Activated T-cell treated with anti-CD3 and anti-CD28 coated beads, Interleukin-2, amount 50 U/mL, for 24 hours (primary cell): ENCODE data around the gene LLPH.

Source experiments
- DNase-seq: peaks from one replicate; pipeline ENCODE4 v3.0.0-alpha.2; 2020
- H3K27ac Mint-ChIP-seq: 2 replicates; pipeline ENCODE4 v1.8.0; 2020; ENCODE audit warnings: mild to moderate bottlenecking, mixed read lengths
- H3K27me3 Mint-ChIP-seq: 2 replicates; pipeline ENCODE4 v1.8.0; 2020; ENCODE audit warnings: mixed read lengths
- H3K36me3 Mint-ChIP-seq: 2 replicates; pipeline ENCODE4 v1.8.0; 2020; ENCODE audit warnings: low read depth, mixed read lengths
- H3K4me1 Mint-ChIP-seq: 2 replicates; pipeline ENCODE4 v1.8.0; 2020; ENCODE audit warnings: low read depth, mixed read lengths
- H3K4me3 Mint-ChIP-seq: 2 replicates; pipeline ENCODE4 v1.8.0; 2020; ENCODE audit warnings: mild to moderate bottlenecking, moderate library complexity, mixed read lengths
- H3K9me3 Mint-ChIP-seq: 2 replicates; pipeline ENCODE4 v1.8.0; 2020; ENCODE audit warnings: mixed read lengths

The LLPH gene

DNA sequence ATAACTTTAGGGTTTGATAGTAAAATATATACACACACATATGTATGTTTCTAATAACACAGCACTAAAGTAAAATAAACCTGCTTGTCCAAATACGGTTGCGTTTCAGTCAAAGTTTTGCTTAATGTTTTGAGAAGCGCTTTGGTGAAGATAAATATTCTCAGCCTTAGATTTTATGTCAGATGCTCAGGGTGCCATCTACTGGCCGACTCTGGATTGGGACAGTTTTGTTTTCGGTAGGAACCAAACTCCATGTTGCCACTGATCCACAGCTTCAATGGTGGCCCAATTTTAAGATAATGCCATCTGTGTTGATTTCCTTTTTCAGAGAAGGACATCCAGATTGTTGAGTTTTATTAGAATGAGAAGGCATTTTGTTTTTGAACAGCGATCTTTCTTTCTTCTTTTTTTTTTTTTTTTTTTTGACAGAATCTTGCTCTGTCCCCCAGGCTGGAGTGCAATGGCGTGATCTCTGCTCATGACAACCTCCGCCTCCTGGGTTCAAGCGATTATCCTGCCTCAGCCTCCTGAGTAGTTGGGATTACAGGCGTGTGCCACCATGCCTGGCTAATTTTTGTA, 43.1 kb downstream of the LLPH start:
- H3K36me3 Mint-ChIP-seq: no peaks in the 10 kb centered on the region
- H3K4me3 Mint-ChIP-seq: no peak overlapping the region
- H3K27me3 Mint-ChIP-seq: peaks cover 39% of the 10 kb centered on the region
- H3K27ac Mint-ChIP-seq: no peak overlapping the region
- peaks cover 2% of the 10 kb centered on the region for H3K4me1 Mint-ChIP-seq
- peak; percentile 62 for DNase-seq
- H3K9me3 Mint-ChIP-seq: peaks cover 3% of the 10 kb centered on the region

DNA sequence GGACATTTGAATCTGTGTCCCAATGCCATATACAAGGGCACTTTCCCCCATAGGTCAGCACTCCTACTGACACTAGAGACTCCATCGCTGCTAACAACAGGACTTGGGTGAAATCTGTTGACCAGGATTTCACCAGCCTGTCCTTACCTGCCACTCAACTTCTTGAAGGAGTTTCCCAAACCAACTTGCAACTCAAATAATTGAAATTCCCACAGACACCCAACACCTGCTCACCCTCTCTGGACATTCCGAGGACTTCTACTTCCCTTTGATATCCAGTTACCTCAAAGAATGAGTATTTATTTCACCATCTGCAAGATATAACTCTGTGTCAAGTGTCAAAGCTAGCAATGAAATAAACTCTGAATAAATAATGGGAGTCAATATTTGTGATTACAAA, 44.6 kb downstream of the LLPH start:
- H3K9me3 Mint-ChIP-seq: peaks cover 3% of the 10 kb centered on the region
- no peak for DNase-seq
- H3K36me3 Mint-ChIP-seq: no peaks in the 10 kb centered on the region
- no peak overlapping the region for H3K4me3 Mint-ChIP-seq
- H3K4me1 Mint-ChIP-seq: peaks cover 2% of the 10 kb centered on the region
- H3K27me3 Mint-ChIP-seq: peaks cover 43% of the 10 kb centered on the region
- no peak overlapping the region for H3K27ac Mint-ChIP-seq

DNA sequence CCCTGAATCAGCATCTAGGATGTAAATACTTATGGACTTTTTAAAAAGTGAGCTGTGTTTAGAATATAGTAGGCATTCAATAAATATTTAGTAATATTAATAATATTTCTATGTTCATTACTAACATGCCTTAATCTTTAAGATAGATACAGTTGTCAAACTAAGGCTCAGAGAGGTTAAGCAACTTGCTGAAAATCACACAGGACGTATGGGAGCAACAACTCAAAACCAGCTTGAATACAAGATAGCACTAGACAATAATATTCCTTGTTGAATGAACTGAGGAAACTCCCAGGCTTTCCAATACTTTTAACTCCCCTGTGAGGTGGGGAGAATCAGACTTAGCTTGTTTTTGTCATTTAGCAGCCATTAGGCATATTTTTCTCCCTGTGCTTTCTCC, 45.3 kb downstream of the LLPH start:
- peaks cover 3% of the 10 kb centered on the region for H3K9me3 Mint-ChIP-seq
- no peak overlapping the region for H3K4me3 Mint-ChIP-seq
- DNase-seq: no peak
- H3K27ac Mint-ChIP-seq: no peak overlapping the region
- H3K4me1 Mint-ChIP-seq: peaks cover 2% of the 10 kb centered on the region
- no peaks in the 10 kb centered on the region for H3K36me3 Mint-ChIP-seq
- peaks cover 44% of the 10 kb centered on the region for H3K27me3 Mint-ChIP-seq

DNA sequence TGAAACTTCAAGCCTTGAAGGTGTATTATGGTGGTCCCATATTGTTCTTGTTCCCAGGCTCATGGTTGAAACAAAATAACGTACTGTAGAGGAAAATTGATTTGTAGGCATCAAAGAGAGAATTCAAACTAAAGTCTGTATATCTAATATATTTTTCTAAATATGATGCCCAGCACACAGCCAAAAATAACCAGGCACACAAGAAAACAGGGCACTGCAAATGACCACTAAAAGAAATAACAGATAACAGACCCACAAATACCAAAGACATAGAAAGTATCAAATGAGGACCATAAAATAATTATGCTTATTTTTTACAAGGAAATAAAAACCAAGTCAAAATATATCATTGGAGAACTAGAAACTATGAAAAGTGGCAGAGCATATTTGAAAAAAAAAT, 46.8 kb downstream of the LLPH start:
- H3K36me3 Mint-ChIP-seq: no peaks in the 10 kb centered on the region
- H3K4me1 Mint-ChIP-seq: peaks cover 2% of the 10 kb centered on the region
- H3K4me3 Mint-ChIP-seq: no peak overlapping the region
- DNase-seq: no peak
- H3K27ac Mint-ChIP-seq: no peak overlapping the region
- H3K27me3 Mint-ChIP-seq: peaks cover 41% of the 10 kb centered on the region
- peaks cover 3% of the 10 kb centered on the region for H3K9me3 Mint-ChIP-seq

DNA sequence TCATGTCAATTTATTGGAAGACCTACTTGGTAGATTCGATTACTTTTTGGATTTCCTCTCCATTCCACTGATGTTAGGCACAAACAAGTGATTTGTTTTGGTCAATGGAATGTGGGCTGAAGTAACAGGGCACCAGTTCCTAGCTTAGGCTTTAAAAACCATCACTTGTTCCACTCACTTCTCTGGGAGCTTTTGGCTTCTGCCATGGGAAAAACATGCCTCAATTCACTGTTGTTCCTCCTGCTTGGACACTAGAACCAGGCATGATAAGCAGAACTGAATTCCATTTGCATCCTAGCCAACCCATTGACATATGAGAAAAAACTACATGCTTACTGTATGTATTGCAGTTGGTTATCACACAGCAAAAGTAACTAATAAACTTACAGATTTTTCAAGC, 47.8 kb downstream of the LLPH start:
- Mint-ChIP-seq H3K27ac (no peak overlapping the region), H3K4me3 (no peak overlapping the region), H3K4me1 (peaks cover 2% of the 10 kb centered on the region), H3K36me3 (no peaks in the 10 kb centered on the region), H3K27me3 (peaks cover 48% of the 10 kb centered on the region), H3K9me3 (peaks cover 3% of the 10 kb centered on the region)
- DNase-seq: no peak

DNA sequence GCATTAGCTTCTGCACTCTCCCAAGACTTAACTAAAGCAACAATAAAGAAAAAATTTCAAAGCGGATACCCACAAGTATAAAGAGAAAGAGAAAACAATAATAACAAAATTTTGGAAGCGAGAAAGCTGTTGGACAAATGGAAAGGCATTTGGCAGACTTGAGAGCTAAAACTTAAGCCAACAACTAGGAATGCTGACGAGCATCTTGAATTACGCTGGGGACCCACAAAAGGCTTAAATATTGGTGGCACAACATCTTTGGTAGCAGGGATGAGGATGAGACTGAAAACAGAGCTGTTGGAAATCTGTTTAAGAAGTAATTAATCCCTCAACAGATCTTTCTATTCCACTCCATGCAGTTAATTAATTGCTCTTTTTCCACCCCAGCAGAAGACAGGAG, 49.8 kb downstream of the LLPH start:
- DNase-seq: no peak
- H3K36me3 Mint-ChIP-seq: no peaks in the 10 kb centered on the region
- H3K4me3 Mint-ChIP-seq: no peak overlapping the region
- H3K27ac Mint-ChIP-seq: no peak overlapping the region
- H3K27me3 Mint-ChIP-seq: peaks cover 51% of the 10 kb centered on the region
- H3K9me3 Mint-ChIP-seq: peaks cover 3% of the 10 kb centered on the region
- H3K4me1 Mint-ChIP-seq: no peaks in the 10 kb centered on the region

GRCh38 chr12:66077542-66077941, 53.0 kb downstream of the LLPH start:
- H3K9me3 Mint-ChIP-seq: no peaks in the 10 kb centered on the region
- H3K4me1 Mint-ChIP-seq: peaks cover under 1% of the 10 kb centered on the region
- H3K27me3 Mint-ChIP-seq: peaks cover 54% of the 10 kb centered on the region
- H3K27ac Mint-ChIP-seq: no peak overlapping the region
- no peak overlapping the region for H3K4me3 Mint-ChIP-seq
- H3K36me3 Mint-ChIP-seq: no peaks in the 10 kb centered on the region
- no peak for DNase-seq

DNA sequence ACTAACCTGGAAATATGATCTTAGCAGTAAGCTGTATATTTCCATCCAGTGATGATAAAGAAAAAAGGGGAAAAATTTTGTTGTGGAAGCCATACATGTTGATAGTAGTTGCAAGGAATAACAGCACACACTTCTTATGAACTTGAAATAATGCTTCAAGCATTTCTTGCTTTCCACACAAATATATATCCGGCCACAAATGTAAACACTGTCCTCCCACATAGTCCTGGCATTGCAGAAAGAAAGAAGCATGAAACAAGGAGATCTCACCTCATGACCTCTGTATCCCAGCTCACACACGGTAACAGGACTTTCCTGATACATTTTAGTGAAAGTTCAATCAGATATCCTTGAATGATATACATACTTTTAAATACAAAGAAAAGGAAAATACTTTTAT, 56.0 kb downstream of the LLPH start:
- H3K36me3 Mint-ChIP-seq: no peaks in the 10 kb centered on the region
- DNase-seq: no peak
- H3K9me3 Mint-ChIP-seq: no peaks in the 10 kb centered on the region
- H3K27ac Mint-ChIP-seq: no peak overlapping the region
- H3K27me3 Mint-ChIP-seq: peaks cover 38% of the 10 kb centered on the region
- H3K4me1 Mint-ChIP-seq: peaks cover 2% of the 10 kb centered on the region
- no peak overlapping the region for H3K4me3 Mint-ChIP-seq

GRCh38 chr12:66072566-66072965, 58.0 kb downstream of the LLPH start:
- no peak for DNase-seq
- Mint-ChIP-seq H3K27me3 (peaks cover 27% of the 10 kb centered on the region), H3K4me3 (no peak overlapping the region), H3K4me1 (peaks cover 2% of the 10 kb centered on the region), H3K27ac (no peak overlapping the region), H3K36me3 (no peaks in the 10 kb centered on the region), H3K9me3 (no peaks in the 10 kb centered on the region)

DNA sequence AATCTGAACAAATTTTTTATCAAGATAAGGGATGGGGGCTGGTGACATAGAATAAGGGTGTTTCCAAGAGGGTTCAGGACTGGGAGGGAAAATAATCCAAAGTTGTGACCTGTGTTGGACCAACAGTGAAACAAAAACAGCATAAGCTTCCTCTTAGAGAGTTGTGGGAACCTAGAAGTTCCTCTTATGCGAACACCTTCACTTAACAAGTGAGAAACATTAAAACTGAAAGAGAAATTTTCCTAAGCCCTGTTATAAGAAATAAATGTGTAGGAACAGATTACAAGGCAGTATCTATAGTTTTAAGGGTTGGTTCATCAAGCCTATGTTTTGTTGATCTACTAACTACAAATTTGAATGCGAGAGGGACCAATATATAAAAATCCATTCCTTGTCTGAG, 58.4 kb downstream of the LLPH start:
- H3K9me3 Mint-ChIP-seq: no peaks in the 10 kb centered on the region
- no peak overlapping the region for H3K4me3 Mint-ChIP-seq
- DNase-seq: no peak
- H3K27ac Mint-ChIP-seq: no peak overlapping the region
- peaks cover 24% of the 10 kb centered on the region for H3K27me3 Mint-ChIP-seq
- H3K4me1 Mint-ChIP-seq: peaks cover 5% of the 10 kb centered on the region
- H3K36me3 Mint-ChIP-seq: no peaks in the 10 kb centered on the region

DNA sequence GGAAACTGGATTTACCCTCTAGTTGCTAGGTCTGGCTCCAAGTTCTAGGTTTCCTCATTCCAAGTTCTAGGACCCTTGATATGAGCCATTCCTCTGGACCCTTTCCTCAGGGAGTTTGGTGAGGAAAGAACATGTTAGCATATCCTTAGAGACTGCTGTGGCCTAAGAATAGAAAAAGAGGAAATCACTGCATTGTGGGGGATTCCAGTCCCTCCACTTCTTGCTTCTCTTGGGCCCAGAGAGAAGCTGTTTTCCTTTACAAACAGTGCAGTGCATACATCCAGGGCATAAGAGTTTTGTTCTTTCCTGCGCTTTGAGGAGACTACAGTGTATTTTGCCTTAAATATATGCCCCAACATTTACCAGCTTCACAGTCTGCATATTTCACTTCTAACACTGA, 59.0 kb downstream of the LLPH start:
- Mint-ChIP-seq H3K36me3 (no peaks in the 10 kb centered on the region), H3K4me3 (no peak overlapping the region), H3K27ac (no peak overlapping the region), H3K27me3 (peaks cover 21% of the 10 kb centered on the region), H3K9me3 (no peaks in the 10 kb centered on the region), H3K4me1 (peaks cover 11% of the 10 kb centered on the region)
- DNase-seq: no peak

- Mint-ChIP-seq H3K36me3 (no peaks in the 10 kb centered on the region), H3K4me3 (no peak overlapping the region), H3K27ac (no peak overlapping the region), H3K9me3 (no peaks in the 10 kb centered on the region), H3K4me1 (peaks cover 21% of the 10 kb centered on the region), H3K27me3 (peaks cover 19% of the 10 kb centered on the region)
- DNase-seq: no peak
These were observed 60.0 kb downstream of the LLPH start for GRCh38 chr12:66070378-66071120.

DNA sequence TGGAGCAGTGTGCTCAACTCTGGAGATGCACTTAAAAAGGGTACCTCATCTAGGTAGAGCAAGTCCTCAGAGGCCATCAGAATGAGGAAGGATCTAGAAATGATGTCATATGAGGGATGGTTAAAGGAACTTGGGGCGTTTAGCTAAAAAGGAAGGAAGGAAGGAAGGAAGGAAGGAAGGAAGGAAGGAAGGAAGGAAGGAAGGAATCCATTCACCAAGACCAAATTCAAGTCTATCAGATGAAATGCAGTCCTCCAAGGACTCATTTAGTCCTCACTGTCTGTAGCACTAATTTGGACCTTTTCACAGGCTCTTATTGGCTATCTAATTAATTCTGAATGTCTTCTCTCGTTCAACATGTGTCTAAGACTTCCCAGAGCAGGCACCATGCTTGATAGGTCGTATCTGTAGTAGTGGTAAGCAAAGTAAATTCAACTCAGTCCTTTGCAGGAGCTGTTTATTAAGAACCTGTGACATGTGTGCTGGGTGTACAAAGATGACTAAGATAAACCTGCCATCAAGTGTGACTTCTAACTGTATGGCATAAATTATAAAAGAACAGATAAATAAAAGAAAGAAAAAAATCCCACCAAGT, 63.5 kb downstream of the LLPH start:
- Mint-ChIP-seq H3K27me3 (peaks cover 36% of the 10 kb centered on the region), H3K4me1 (peaks cover 20% of the 10 kb centered on the region), H3K36me3 (no peaks in the 10 kb centered on the region), H3K4me3 (no peak overlapping the region), H3K27ac (no peak overlapping the region), H3K9me3 (no peaks in the 10 kb centered on the region)
- DNase-seq: no peak
